K562 (cell line): ENCODE measurements around the gene NDRG4.

Experiments used
- EP300 ChIP-seq: IDR thresholded peaks from 2 replicates; pipeline ENCODE4 v1.6.1; 2012; ENCODE audit warnings: low read length, improper control_type of control experiment
- FOXA1 ChIP-seq: fragments of 450-650 bp; IDR thresholded peaks from 2 replicates; pipeline ENCODE4 v1.6.1; 2016; ENCODE audit warnings: mild to moderate bottlenecking, borderline replicate concordance
- HDAC1 ChIP-seq, 2 experiments: fragments of 450-650 bp; IDR thresholded peaks; 2 replicates each; pipeline ENCODE4 v1.6.1; 2016 to 2017; ENCODE audit warnings: inconsistent platforms in 1 of 2, mild to moderate bottlenecking in 1 of 2, moderate library complexity in 1 of 2
- NFATC3 ChIP-seq: fragments of 450-650 bp; IDR thresholded peaks from 2 replicates; pipeline ENCODE4 v1.6.1; 2017; ENCODE audit warnings: mild to moderate bottlenecking
- POLR2A ChIP-seq: fragments of 450-650 bp; conservative IDR thresholded peaks from 2 replicates; pipeline ENCODE4 v1.6.1; 2016
- RBBP5 ChIP-seq: fragments of 200-600 bp; sonication (generic); IDR thresholded peaks from 2 replicates; pipeline ENCODE4 v1.6.1; 2012; ENCODE audit warnings: borderline replicate concordance, mild to moderate bottlenecking, low read length, control low read depth, inconsistent platforms; ENCODE audit not compliant: insufficient read depth, poor library complexity, severe bottlenecking
- STAG1 ChIP-seq: sonication (generic); formaldehyde crosslinking; IDR thresholded peaks from 2 replicates; pipeline ENCODE4 v1.5.0; 2020; ENCODE audit warnings: missing genetic modification reagents, borderline replicate concordance
- TF ChIP-seq, protein P1 (sequence below), 3 experiments: IDR thresholded peaks in 2 of 3; conservative IDR thresholded peaks in 1 of 3; 2 replicates each; pipeline ENCODE4 v1.5.1; 2011 to 2012; ENCODE audit warnings: low read length in 3 of 3, mild to moderate bottlenecking in 3 of 3, control low read depth in 2 of 3, improper control_type of control experiment in 1 of 3, inconsistent platforms in 1 of 3, low read depth in 1 of 3, mixed read lengths in 1 of 3, moderate library complexity in 1 of 3; ENCODE audit not compliant: insufficient read depth in 2 of 3
- TF ChIP-seq, protein P2 (sequence below): fragments of 450-650 bp; formaldehyde crosslinking; IDR thresholded peaks from 2 replicates; pipeline ENCODE4 v1.4.0; 2022; ENCODE audit warnings: mild to moderate bottlenecking, moderate library complexity
- TF ChIP-seq, protein P3 (sequence below): sonication (generic); formaldehyde crosslinking; IDR thresholded peaks from 2 replicates; pipeline ENCODE4 v1.8.0; 2022; ENCODE audit warnings: mild to moderate bottlenecking, missing genetic modification reagents
- TF ChIP-seq, protein P4 (sequence below), 2 experiments: fragments of 200-800 bp in 1 of 2; sonication (Bioruptor generic) in 1 of 2; sonication (generic) in 1 of 2; formaldehyde crosslinking in 1 of 2; IDR thresholded peaks in 1 of 2; conservative IDR thresholded peaks in 1 of 2; 2 replicates each; pipeline versions ENCODE4 v1.5.0 to v1.6.1; 2016 to 2020; ENCODE audit warnings: missing compliant biosample characterization in 1 of 2, missing genetic modification characterization in 1 of 2, missing genetic modification reagents in 1 of 2

DNA sequence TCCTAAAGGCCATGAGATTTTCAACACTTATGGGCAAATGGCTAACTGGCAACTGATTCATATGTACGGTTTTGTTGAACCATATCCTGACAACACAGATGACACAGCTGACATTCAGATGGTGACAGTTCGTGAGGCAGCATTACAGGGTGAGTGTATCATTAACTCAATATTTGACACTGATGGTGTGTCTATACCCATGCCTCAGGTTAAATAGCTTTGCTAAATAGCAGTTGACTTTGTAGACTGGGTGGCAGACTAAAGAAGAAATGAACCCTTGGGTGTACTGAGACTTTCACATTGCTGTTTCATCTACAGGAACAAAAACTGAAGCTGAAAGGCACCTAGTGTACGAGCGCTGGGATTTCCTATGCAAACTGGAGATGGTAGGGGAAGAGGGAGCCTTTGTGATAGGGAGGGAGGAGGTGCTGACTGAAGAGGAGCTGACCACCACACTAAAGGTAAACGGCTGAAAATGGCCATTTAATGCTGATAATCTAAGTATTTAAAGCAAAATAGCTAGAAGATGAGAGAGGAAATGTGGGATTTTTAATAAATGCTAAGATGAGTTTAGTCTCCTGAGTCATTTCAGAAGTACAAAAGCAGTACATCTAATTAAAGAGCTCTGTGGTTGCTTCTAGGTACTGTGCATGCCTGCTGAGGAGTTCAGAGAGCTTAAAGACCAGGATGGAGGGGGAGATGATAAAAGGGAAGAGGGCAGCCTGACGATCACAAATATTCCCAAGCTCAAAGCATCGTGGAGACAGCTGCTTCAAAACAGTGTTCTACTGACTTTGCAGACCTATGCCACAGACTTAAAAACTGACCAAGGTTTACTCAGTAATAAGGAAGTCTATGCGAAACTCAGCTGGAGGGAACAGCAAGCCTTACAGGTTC lies 18.4 kb downstream of the NDRG4 start:
- TF ChIP-seq, protein P1, sequence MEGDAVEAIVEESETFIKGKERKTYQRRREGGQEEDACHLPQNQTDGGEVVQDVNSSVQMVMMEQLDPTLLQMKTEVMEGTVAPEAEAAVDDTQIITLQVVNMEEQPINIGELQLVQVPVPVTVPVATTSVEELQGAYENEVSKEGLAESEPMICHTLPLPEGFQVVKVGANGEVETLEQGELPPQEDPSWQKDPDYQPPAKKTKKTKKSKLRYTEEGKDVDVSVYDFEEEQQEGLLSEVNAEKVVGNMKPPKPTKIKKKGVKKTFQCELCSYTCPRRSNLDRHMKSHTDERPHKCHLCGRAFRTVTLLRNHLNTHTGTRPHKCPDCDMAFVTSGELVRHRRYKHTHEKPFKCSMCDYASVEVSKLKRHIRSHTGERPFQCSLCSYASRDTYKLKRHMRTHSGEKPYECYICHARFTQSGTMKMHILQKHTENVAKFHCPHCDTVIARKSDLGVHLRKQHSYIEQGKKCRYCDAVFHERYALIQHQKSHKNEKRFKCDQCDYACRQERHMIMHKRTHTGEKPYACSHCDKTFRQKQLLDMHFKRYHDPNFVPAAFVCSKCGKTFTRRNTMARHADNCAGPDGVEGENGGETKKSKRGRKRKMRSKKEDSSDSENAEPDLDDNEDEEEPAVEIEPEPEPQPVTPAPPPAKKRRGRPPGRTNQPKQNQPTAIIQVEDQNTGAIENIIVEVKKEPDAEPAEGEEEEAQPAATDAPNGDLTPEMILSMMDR (IDR thresholded peaks at IDR 0.05 in 2 of 3, conservative IDR thresholded peaks at IDR 0.05 in 1 of 3; ENCODE audit: insufficient read depth in 2 of 3, low read depth in 1 of 3, low read length in 3 of 3): no peak
- TF ChIP-seq STAG1 (CRISPR knock-in tag) (no peak), EP300 (no peak), RBBP5 (no peak), FOXA1 (no peak), NFATC3 (no peak), HDAC1 (IDR thresholded peaks at IDR 0.05) (no peak), POLR2A (peak; percentile 47; the same call in 1 of the 2 replicates)
- TF ChIP-seq, protein P2, sequence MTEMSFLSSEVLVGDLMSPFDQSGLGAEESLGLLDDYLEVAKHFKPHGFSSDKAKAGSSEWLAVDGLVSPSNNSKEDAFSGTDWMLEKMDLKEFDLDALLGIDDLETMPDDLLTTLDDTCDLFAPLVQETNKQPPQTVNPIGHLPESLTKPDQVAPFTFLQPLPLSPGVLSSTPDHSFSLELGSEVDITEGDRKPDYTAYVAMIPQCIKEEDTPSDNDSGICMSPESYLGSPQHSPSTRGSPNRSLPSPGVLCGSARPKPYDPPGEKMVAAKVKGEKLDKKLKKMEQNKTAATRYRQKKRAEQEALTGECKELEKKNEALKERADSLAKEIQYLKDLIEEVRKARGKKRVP: no peak
- TF ChIP-seq, protein P3, sequence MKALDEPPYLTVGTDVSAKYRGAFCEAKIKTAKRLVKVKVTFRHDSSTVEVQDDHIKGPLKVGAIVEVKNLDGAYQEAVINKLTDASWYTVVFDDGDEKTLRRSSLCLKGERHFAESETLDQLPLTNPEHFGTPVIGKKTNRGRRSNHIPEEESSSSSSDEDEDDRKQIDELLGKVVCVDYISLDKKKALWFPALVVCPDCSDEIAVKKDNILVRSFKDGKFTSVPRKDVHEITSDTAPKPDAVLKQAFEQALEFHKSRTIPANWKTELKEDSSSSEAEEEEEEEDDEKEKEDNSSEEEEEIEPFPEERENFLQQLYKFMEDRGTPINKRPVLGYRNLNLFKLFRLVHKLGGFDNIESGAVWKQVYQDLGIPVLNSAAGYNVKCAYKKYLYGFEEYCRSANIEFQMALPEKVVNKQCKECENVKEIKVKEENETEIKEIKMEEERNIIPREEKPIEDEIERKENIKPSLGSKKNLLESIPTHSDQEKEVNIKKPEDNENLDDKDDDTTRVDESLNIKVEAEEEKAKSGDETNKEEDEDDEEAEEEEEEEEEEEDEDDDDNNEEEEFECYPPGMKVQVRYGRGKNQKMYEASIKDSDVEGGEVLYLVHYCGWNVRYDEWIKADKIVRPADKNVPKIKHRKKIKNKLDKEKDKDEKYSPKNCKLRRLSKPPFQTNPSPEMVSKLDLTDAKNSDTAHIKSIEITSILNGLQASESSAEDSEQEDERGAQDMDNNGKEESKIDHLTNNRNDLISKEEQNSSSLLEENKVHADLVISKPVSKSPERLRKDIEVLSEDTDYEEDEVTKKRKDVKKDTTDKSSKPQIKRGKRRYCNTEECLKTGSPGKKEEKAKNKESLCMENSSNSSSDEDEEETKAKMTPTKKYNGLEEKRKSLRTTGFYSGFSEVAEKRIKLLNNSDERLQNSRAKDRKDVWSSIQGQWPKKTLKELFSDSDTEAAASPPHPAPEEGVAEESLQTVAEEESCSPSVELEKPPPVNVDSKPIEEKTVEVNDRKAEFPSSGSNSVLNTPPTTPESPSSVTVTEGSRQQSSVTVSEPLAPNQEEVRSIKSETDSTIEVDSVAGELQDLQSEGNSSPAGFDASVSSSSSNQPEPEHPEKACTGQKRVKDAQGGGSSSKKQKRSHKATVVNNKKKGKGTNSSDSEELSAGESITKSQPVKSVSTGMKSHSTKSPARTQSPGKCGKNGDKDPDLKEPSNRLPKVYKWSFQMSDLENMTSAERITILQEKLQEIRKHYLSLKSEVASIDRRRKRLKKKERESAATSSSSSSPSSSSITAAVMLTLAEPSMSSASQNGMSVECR (CRISPR knock-in tag): no peak
- TF ChIP-seq, protein P4, sequence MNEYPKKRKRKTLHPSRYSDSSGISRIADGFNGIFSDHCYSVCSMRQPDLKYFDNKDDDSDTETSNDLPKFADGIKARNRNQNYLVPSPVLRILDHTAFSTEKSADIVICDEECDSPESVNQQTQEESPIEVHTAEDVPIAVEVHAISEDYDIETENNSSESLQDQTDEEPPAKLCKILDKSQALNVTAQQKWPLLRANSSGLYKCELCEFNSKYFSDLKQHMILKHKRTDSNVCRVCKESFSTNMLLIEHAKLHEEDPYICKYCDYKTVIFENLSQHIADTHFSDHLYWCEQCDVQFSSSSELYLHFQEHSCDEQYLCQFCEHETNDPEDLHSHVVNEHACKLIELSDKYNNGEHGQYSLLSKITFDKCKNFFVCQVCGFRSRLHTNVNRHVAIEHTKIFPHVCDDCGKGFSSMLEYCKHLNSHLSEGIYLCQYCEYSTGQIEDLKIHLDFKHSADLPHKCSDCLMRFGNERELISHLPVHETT (CRISPR knock-in tag; conservative IDR thresholded peaks at IDR 0.05 in 1 of 2, IDR thresholded peaks at IDR 0.05 in 1 of 2): no peak
